NCI-H1417 (cell line): ENCODE results near the gene RNF141.
A peak's percentile ranks its signal among the peaks of the same experiment; 100 is the strongest.

ENCODE experiments used
- DNase-seq, 3 experiments: peaks; one replicate each; lab custom pipeline; 2025; lab: John Stamatoyannopoulos, UW

Gene RNF141

GRCh38 chr11:10498426-10499250, 42.3 kb downstream of the RNF141 start:
- DNase-seq = no peak

GRCh38 chr11:10498022-10498400, 43.0 kb downstream of the RNF141 start:
- no peak for DNase-seq

- DNase-seq = no peak
These were observed 43.5 kb downstream of the RNF141 start for GRCh38 chr11:10497371-10498021.

- DNase-seq = no peak
These were observed 44.6 kb downstream of the RNF141 start for GRCh38 chr11:10496296-10496936.

- no peak for DNase-seq
These were observed 45.6 kb downstream of the RNF141 start for GRCh38 chr11:10495464-10495786.

GRCh38 chr11:10494636-10495463, 46.1 kb downstream of the RNF141 start:
- no peak for DNase-seq

GRCh38 chr11:10493041-10493663, 47.8 kb downstream of the RNF141 start:
- DNase-seq = no peak

GRCh38 chr11:10492084-10492483, 48.9 kb downstream of the RNF141 start:
- no peak for DNase-seq

- DNase-seq = peak in 1 of 3 experiments; percentile 17
These were observed 50.4 kb downstream of the RNF141 start for GRCh38 chr11:10490398-10491241.

GRCh38 chr11:10490032-10490397, 51.0 kb downstream of the RNF141 start:
- no peak for DNase-seq

GRCh38 chr11:10488934-10489691, 51.9 kb downstream of the RNF141 start:
- DNase-seq = no peak

GRCh38 chr11:10488121-10488933, 52.7 kb downstream of the RNF141 start:
- no peak for DNase-seq

GRCh38 chr11:10487002-10487647, 53.9 kb downstream of the RNF141 start:
- DNase-seq = no peak

GRCh38 chr11:10486161-10486840, 54.7 kb downstream of the RNF141 start:
- DNase-seq = no peak

GRCh38 chr11:10485646-10486045, 55.3 kb downstream of the RNF141 start:
- no peak for DNase-seq

GRCh38 chr11:10484461-10485180, 56.4 kb downstream of the RNF141 start:
- DNase-seq = no peak

GRCh38 chr11:10483584-10483983, 57.4 kb downstream of the RNF141 start:
- DNase-seq = no peak

GRCh38 chr11:10483174-10483573, 57.8 kb downstream of the RNF141 start:
- DNase-seq = no peak
